ENCODE data around the gene ITPR2.

Gene ITPR2

DNA sequence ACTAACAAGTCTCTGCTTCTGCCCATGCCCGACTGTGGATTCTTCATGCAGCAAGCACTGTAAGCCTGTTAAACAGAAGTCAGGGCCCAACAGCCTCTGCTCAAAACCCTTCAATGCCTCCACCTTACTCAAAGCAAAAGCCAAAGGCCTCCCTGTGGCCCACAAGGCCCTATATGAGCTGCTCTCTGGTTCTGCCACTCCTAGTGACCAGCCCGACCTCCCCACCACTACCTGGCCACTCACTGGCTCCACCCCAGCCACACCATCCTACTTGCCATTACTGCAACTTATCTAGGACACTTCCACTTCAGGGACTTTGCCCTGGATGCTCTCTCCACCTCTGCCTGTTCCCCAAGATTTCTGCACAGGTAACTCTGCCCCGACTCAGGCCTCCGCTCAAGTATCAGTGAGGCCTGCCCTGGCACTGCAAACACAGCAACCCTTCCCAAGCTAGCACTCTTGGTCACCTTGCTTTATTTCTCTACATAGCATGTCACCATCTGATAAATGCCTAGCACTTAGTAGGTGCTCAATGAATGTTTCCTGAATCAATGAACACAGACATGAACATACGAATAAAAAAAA lies 88.9 kb downstream of the ITPR2 start:
- H2AK5ac ChIP-seq (ENCODE audit: low read length): peak overlapping the region; percentile 65
- H3K79me2 ChIP-seq (ENCODE audit: control insufficient read depth, insufficient read depth, low read length, poor library complexity): peaks cover 4% of the 10 kb centered on the region
- peak overlapping the region; percentile 65 for H2BK120ac ChIP-seq (ENCODE audit: insufficient read depth, low read length, poor library complexity)
- H3K4ac ChIP-seq (ENCODE audit: low read depth, low read length): no peak overlapping the region
- peak overlapping the region; percentile 77 for H4K91ac ChIP-seq (ENCODE audit: low read depth, low read length)
- H3K9me3 ChIP-seq (ENCODE audit: insufficient read depth, low read depth, low read length): no peaks in the 10 kb centered on the region
- H3K14ac ChIP-seq (ENCODE audit: low read length): peak overlapping the region; percentile 29
- H3K18ac ChIP-seq (ENCODE audit: low read length): peak overlapping the region; percentile 57
- H3K9ac ChIP-seq (ENCODE audit: low read length): no peak overlapping the region
- no peaks in the 10 kb centered on the region for H3K27me3 ChIP-seq (ENCODE audit: insufficient read depth, low read length)
- H3K4me3 ChIP-seq (ENCODE audit: low read depth, low read length): no peak overlapping the region
- no CpG with 5 or more reads among the region's 5 CpGs for WGBS (ENCODE audit: extremely low coverage, insufficient coverage, insufficient read length)
- peak overlapping the region; percentile 94 for H2BK12ac ChIP-seq (ENCODE audit: low read length)
- no peak overlapping the region for H3K4me2 ChIP-seq (ENCODE audit: low read length)
- no peak overlapping the region for H4K12ac ChIP-seq (ENCODE audit: low read depth, low read length)
- no peak overlapping the region for H3K23ac ChIP-seq (ENCODE audit: low read length)
- H2AFZ ChIP-seq (ENCODE audit: insufficient read depth, low read length, poor library complexity): no peak overlapping the region
- peaks cover 9% of the 10 kb centered on the region for H3K79me1 ChIP-seq (ENCODE audit: low read length)
- H2BK5ac ChIP-seq (ENCODE audit: low read depth, low read length, poor library complexity): peak overlapping the region; percentile 32
- peaks cover 8 to 16% of the 10 kb centered on the region in 2 experiments for H3K4me1 ChIP-seq (ENCODE audit: control insufficient read depth in 1 of 2, insufficient read depth in 2 of 2, low read length in 2 of 2)
- no peak for DNase-seq
- H3K27ac ChIP-seq (ENCODE audit: low read depth, low read length): no peak overlapping the region
- H4K8ac ChIP-seq (ENCODE audit: low read depth, low read length): peak overlapping the region; percentile 21
- no peaks in the 10 kb centered on the region for H3K36me3 ChIP-seq (ENCODE audit: control insufficient read depth in 1 of 2, insufficient read depth in 2 of 2, low read length in 2 of 2)

DNA sequence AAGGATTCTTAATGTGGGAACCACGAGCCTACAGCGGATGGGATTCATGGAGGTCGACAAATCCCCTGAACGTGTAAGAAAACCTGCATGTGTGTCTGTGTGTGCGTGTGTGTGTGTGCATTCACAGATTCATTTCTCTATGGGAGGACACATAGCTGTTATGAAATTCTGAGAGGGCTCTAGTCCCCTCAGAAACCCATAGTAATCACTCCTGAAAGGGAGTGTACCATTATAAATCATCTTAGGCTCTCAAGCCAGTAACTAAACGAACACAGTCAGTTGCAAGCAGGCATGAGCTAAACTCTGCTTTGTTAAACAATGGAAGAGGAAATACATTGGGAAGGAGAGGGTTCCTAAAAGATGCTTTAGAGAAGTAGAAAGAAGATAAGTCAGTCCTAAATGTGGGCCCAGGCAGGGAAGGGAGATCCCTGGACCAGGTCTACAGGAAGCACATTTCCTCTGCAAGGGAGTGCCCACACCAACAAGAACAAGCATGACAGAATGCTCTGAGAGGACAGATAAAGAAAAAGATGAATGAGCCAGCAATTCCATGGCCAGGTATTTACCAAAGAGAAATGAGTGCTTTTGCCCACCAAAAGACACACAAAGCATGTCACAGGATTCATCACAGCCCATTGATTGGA lies 91.3 kb downstream of the ITPR2 start:
- Histone ChIP-seq H3K79me2 (ENCODE audit: control insufficient read depth, insufficient read depth, low read length, poor library complexity) (peaks cover 4% of the 10 kb centered on the region), H2BK120ac (ENCODE audit: insufficient read depth, low read length, poor library complexity) (no peak overlapping the region), H3K36me3 (ENCODE audit: control insufficient read depth in 1 of 2, insufficient read depth in 2 of 2, low read length in 2 of 2) (no peaks in the 10 kb centered on the region), H3K14ac (ENCODE audit: low read length) (no peak overlapping the region), H3K9me3 (ENCODE audit: insufficient read depth, low read depth, low read length) (no peaks in the 10 kb centered on the region), H4K8ac (ENCODE audit: low read depth, low read length) (no peak overlapping the region), H3K27me3 (ENCODE audit: insufficient read depth, low read length) (no peaks in the 10 kb centered on the region), H3K23ac (ENCODE audit: low read length) (no peak overlapping the region), H4K91ac (ENCODE audit: low read depth, low read length) (no peak overlapping the region), H3K4ac (ENCODE audit: low read depth, low read length) (no peak overlapping the region), H3K18ac (ENCODE audit: low read length) (no peak overlapping the region), H3K4me1 (ENCODE audit: control insufficient read depth in 1 of 2, insufficient read depth in 2 of 2, low read length in 2 of 2) (peaks cover 8 to 16% of the 10 kb centered on the region in 2 experiments), H3K4me2 (ENCODE audit: low read length) (no peak overlapping the region), H3K4me3 (ENCODE audit: low read depth, low read length) (no peak overlapping the region), H3K79me1 (ENCODE audit: low read length) (peaks cover 9% of the 10 kb centered on the region), H3K27ac (ENCODE audit: low read depth, low read length) (no peak overlapping the region), H2AK5ac (ENCODE audit: low read length) (peak overlapping the region; percentile 7), H3K9ac (ENCODE audit: low read length) (no peak overlapping the region), H2AFZ (ENCODE audit: insufficient read depth, low read length, poor library complexity) (no peak overlapping the region), H2BK12ac (ENCODE audit: low read length) (peak overlapping the region; percentile 44), H2BK5ac (ENCODE audit: low read depth, low read length, poor library complexity) (no peak overlapping the region), H4K12ac (ENCODE audit: low read depth, low read length) (no peak overlapping the region)
- DNase-seq: no peak
- no CpG with 5 or more reads among the region's 6 CpGs for WGBS (ENCODE audit: extremely low coverage, insufficient coverage, insufficient read length)

DNA sequence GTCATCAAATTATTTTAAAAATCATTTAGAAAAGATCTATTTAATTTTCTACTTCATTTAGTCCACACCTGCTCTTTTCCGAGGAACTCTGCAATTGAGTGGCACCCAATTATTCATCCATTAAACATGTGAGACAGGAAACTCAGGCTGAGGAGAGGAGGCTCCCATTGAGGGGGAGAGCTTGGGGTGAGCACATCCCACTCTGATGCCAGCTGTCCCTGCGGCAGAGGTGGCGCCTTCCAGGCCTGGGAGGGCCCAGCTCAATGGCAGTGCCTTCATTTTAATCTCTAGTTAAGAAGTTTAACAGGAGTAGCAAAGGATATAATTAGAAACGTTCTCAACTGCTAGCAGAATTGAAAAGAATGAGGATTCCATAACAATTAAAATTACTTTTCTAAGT lies 92.0 kb downstream of the ITPR2 start:
- H4K12ac ChIP-seq (ENCODE audit: low read depth, low read length): no peak overlapping the region
- peak overlapping the region; percentile 54 for H2AK5ac ChIP-seq (ENCODE audit: low read length)
- peak overlapping the region; percentile 75 for H3K18ac ChIP-seq (ENCODE audit: low read length)
- H2BK12ac ChIP-seq (ENCODE audit: low read length): peak overlapping the region; percentile 89
- no peak overlapping the region for H3K23ac ChIP-seq (ENCODE audit: low read length)
- no peak overlapping the region for H2BK5ac ChIP-seq (ENCODE audit: low read depth, low read length, poor library complexity)
- no peaks in the 10 kb centered on the region for H3K9me3 ChIP-seq (ENCODE audit: insufficient read depth, low read depth, low read length)
- no peak overlapping the region for H2AFZ ChIP-seq (ENCODE audit: insufficient read depth, low read length, poor library complexity)
- H4K8ac ChIP-seq (ENCODE audit: low read depth, low read length): no peak overlapping the region
- no peak overlapping the region for H4K91ac ChIP-seq (ENCODE audit: low read depth, low read length)
- H3K4ac ChIP-seq (ENCODE audit: low read depth, low read length): no peak overlapping the region
- H3K27me3 ChIP-seq (ENCODE audit: insufficient read depth, low read length): no peaks in the 10 kb centered on the region
- no peak overlapping the region for H3K4me3 ChIP-seq (ENCODE audit: low read depth, low read length)
- WGBS (ENCODE audit: extremely low coverage, insufficient coverage, insufficient read length): no CpG with 5 or more reads among the region's 4 CpGs
- no peaks in the 10 kb centered on the region for H3K36me3 ChIP-seq (ENCODE audit: control insufficient read depth in 1 of 2, insufficient read depth in 2 of 2, low read length in 2 of 2)
- H3K79me2 ChIP-seq (ENCODE audit: control insufficient read depth, insufficient read depth, low read length, poor library complexity): peaks cover 4% of the 10 kb centered on the region
- H3K79me1 ChIP-seq (ENCODE audit: low read length): peaks cover 7% of the 10 kb centered on the region
- H3K27ac ChIP-seq (ENCODE audit: low read depth, low read length): no peak overlapping the region
- no peak for DNase-seq
- H3K9ac ChIP-seq (ENCODE audit: low read length): no peak overlapping the region
- peaks cover 6 to 11% of the 10 kb centered on the region in 2 experiments for H3K4me1 ChIP-seq (ENCODE audit: control insufficient read depth in 1 of 2, insufficient read depth in 2 of 2, low read length in 2 of 2)
- H3K4me2 ChIP-seq (ENCODE audit: low read length): no peak overlapping the region
- H3K14ac ChIP-seq (ENCODE audit: low read length): no peak overlapping the region
- H2BK120ac ChIP-seq (ENCODE audit: insufficient read depth, low read length, poor library complexity): no peak overlapping the region

DNA sequence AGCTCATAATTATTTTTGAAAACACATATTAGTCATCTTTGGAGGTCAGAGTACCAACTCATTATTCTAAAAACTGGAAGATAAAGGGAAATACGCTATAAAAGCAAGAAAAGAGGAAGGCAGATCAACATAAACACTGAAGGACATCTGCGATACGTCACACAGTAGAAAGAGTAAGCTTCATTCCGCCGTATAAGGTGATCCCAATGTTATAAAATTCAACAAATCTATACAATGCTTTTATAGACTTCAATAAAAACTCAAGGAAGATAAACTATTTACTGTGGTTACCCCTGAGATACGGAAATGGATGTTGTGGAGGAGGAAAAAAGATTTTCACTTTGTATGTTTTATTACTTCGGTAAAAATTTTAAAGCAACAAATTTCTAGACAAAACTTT lies 92.6 kb downstream of the ITPR2 start:
- Histone ChIP-seq H3K4ac (ENCODE audit: low read depth, low read length) (no peak overlapping the region), H3K23ac (ENCODE audit: low read length) (no peak overlapping the region), H4K8ac (ENCODE audit: low read depth, low read length) (no peak overlapping the region), H3K79me2 (ENCODE audit: control insufficient read depth, insufficient read depth, low read length, poor library complexity) (peaks cover 4% of the 10 kb centered on the region), H3K14ac (ENCODE audit: low read length) (no peak overlapping the region), H3K4me2 (ENCODE audit: low read length) (no peak overlapping the region), H3K36me3 (ENCODE audit: control insufficient read depth in 1 of 2, insufficient read depth in 2 of 2, low read length in 2 of 2) (no peaks in the 10 kb centered on the region), H2BK5ac (ENCODE audit: low read depth, low read length, poor library complexity) (no peak overlapping the region), H2AK5ac (ENCODE audit: low read length) (no peak overlapping the region), H3K9ac (ENCODE audit: low read length) (no peak overlapping the region), H2AFZ (ENCODE audit: insufficient read depth, low read length, poor library complexity) (no peak overlapping the region), H2BK120ac (ENCODE audit: insufficient read depth, low read length, poor library complexity) (no peak overlapping the region), H3K4me1 (ENCODE audit: control insufficient read depth in 1 of 2, insufficient read depth in 2 of 2, low read length in 2 of 2) (peaks cover 5 to 10% of the 10 kb centered on the region in 2 experiments), H3K27me3 (ENCODE audit: insufficient read depth, low read length) (no peaks in the 10 kb centered on the region), H2BK12ac (ENCODE audit: low read length) (no peak overlapping the region), H3K4me3 (ENCODE audit: low read depth, low read length) (no peak overlapping the region), H4K12ac (ENCODE audit: low read depth, low read length) (no peak overlapping the region), H3K18ac (ENCODE audit: low read length) (no peak overlapping the region), H3K27ac (ENCODE audit: low read depth, low read length) (no peak overlapping the region), H3K9me3 (ENCODE audit: insufficient read depth, low read depth, low read length) (no peaks in the 10 kb centered on the region), H4K91ac (ENCODE audit: low read depth, low read length) (no peak overlapping the region), H3K79me1 (ENCODE audit: low read length) (peaks cover 7% of the 10 kb centered on the region)
- no CpG with 5 or more reads among the region's 7 CpGs for WGBS (ENCODE audit: extremely low coverage, insufficient coverage, insufficient read length)
- DNase-seq: no peak

Data from trophoblast cell (in vitro differentiated cells and primary cell).